Bronchial epithelial cell (primary cell): ENCODE data around the gene PATE4. TPM values are rescaled to one million over a fixed set of nuclear protein-coding genes. Genes with fewer than 3 reads are reported as not detected.
A peak's percentile ranks its signal among the peaks of the same experiment; 100 is the strongest.
"Not testable (repeated sequence)": the region's sequence is repeated elsewhere in the genome, so short reads cannot be mapped to it uniquely, and the experiment has no call there.

Experiments used
- DNase-seq: peaks from one replicate; pipeline ENCODE4 v3.0.0-alpha.2; 2010; ENCODE audit warnings: low read depth
- FAIRE-seq: peaks from 2 replicates; lab custom pipeline; 2011; peaks lifted over from hg19 to GRCh38; lab: Jason Lieb, UNC
- H3K27me3 ChIP-seq: 2 replicates; pipeline ENCODE4 v1.5.1; 2011; ENCODE audit warnings: low read length; ENCODE audit not compliant: control insufficient read depth, insufficient read depth
- H3K36me3 ChIP-seq: 2 replicates; pipeline ENCODE4 v1.5.1; 2011; ENCODE audit warnings: low read length; ENCODE audit not compliant: control insufficient read depth, insufficient read depth
- H3K4me3 ChIP-seq: 2 replicates; pipeline ENCODE4 v1.5.1; 2011; ENCODE audit warnings: mild to moderate bottlenecking, low read depth, low read length, control low read depth
- total RNA-seq: library from RNA; depleted of rRNA; stranded (reverse); fragments of >200 nt; gene quantifications from 2 replicates; pipeline ENCODE4 v1.2.1, GENCODE V29; 2014
- TF ChIP-seq, protein P1 (sequence below): IDR thresholded peaks from 2 replicates; pipeline ENCODE4 v1.5.1; 2011; ENCODE audit warnings: mild to moderate bottlenecking, moderate library complexity, low read length, control low read depth, inconsistent platforms; ENCODE audit not compliant: insufficient read depth, severe bottlenecking

PATE4 gene
- total RNA-seq, 1 donor from 2014 or later, result not detected

GRCh38 chr11:125802387-125802786, 30.7 kb upstream of the PATE4 start:
- H3K36me3 ChIP-seq, result no peaks in the 10 kb centered on the region
- TF ChIP-seq, protein P1, sequence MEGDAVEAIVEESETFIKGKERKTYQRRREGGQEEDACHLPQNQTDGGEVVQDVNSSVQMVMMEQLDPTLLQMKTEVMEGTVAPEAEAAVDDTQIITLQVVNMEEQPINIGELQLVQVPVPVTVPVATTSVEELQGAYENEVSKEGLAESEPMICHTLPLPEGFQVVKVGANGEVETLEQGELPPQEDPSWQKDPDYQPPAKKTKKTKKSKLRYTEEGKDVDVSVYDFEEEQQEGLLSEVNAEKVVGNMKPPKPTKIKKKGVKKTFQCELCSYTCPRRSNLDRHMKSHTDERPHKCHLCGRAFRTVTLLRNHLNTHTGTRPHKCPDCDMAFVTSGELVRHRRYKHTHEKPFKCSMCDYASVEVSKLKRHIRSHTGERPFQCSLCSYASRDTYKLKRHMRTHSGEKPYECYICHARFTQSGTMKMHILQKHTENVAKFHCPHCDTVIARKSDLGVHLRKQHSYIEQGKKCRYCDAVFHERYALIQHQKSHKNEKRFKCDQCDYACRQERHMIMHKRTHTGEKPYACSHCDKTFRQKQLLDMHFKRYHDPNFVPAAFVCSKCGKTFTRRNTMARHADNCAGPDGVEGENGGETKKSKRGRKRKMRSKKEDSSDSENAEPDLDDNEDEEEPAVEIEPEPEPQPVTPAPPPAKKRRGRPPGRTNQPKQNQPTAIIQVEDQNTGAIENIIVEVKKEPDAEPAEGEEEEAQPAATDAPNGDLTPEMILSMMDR, result no peak
- H3K27me3 ChIP-seq, result no peaks in the 10 kb centered on the region
- H3K4me3 ChIP-seq, result no peak overlapping the region
- DNase-seq, result no peak
- no peak for FAIRE-seq

GRCh38 chr11:125807909-125808308, 25.2 kb upstream of the PATE4 start:
- no peak for FAIRE-seq
- DNase-seq, result peak; percentile 21
- no peaks in the 10 kb centered on the region for H3K27me3 ChIP-seq
- H3K36me3 ChIP-seq, result no peaks in the 10 kb centered on the region
- TF ChIP-seq, protein P1, result no peak
- H3K4me3 ChIP-seq, result no peak overlapping the region

GRCh38 chr11:125835748-125836147, 2.6 kb downstream of the PATE4 start:
- no peak for DNase-seq
- Histone ChIP-seq H3K27me3 (no peaks in the 10 kb centered on the region), H3K4me3 (no peak overlapping the region), H3K36me3 (no peaks in the 10 kb centered on the region)
- TF ChIP-seq, protein P1, result no peak
- FAIRE-seq, result no peak

DNA sequence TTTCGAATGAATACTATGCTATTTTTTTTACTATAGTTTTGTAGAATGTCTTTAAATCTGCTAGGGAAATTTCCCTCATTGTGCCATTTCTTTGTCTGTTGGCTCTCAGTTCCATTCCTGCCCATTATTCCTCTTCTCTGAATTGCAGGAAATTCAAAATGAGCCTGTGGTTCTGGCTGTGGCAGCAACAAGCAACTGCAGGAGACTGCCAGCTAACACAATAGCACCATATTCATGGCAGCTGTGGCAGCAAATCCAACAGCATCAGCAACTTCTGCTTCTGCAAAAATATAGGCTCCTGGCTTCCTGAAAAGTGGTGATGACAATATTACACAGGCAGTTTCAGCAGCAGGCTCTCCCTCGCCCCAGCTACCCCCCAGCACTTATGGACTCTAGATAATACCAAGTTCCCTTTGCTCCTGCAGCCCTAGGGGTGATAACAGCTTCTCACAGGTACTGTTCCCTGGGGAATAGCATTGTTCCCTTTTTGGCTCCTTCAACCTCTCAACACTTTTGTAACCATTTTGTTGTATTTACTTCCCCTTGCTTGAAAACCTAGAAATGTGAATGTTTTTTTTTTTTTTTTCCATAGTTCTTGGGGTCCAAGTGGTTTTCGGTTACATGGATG, 9.3 kb downstream of the PATE4 start:
- no peaks in the 10 kb centered on the region for H3K36me3 ChIP-seq
- TF ChIP-seq, protein P1, result no peak
- DNase-seq, result no peak
- no peak for FAIRE-seq
- H3K27me3 ChIP-seq, result no peaks in the 10 kb centered on the region
- no peak overlapping the region for H3K4me3 ChIP-seq

DNA sequence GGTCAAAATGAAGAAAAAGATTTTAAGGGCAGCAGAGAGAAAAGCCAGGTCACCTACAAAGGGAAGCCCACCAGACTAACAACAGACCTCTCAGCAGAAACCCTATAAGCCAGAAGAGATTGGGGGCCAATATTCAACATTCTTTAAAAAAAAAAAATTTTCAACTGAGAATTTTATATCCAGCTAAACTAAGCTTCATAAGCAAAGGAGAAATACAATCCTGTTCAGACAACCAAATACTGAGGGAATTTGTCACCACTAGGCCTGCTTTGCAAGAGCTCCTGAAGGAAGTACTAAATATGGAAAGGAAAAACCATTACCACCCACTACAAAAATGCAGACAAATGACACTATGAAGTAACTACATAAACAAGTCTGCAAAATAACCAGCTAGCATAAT, 13.1 kb downstream of the PATE4 start:
- FAIRE-seq (no peak), DNase-seq (no peak)

DNA sequence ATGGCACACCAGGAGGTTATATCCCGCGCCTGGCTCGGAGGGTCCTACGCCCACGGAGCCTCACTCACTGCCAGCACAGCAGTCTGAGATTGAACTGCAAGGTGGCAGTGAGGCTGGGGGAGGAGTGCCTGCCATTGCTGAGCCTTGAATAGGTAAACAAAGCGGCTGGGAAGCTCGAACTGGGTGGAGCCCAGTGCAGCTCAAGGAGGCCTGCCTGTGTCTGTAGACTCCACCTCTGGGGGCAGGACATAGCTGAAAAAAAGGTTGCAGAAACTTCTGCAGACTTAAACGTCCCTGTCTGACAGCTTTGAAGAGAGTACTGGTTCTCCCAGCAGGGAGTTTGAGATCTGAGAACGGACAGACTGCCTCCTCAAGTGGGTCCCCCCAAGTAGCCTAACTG, 24.6 kb downstream of the PATE4 start:
- not testable (repeated sequence) for FAIRE-seq, H3K4me3 ChIP-seq, DNase-seq, H3K27me3 ChIP-seq, H3K36me3 ChIP-seq

More for the DNA sequence above, 13.1 kb downstream of the PATE4 start:
- TF ChIP-seq, protein P1, result no peak
- H3K27me3 ChIP-seq, result no peaks in the 10 kb centered on the region
- H3K4me3 ChIP-seq, result no peak overlapping the region
- no peaks in the 10 kb centered on the region for H3K36me3 ChIP-seq

GRCh38 chr11:125862786-125863185, 29.7 kb downstream of the PATE4 start:
- DNase-seq, H3K27me3 ChIP-seq, H3K4me3 ChIP-seq, FAIRE-seq, H3K36me3 ChIP-seq: not testable (repeated sequence)

- H3K36me3 ChIP-seq, result not testable (repeated sequence)
Measured at GRCh38 chr11:125865354-125865753, 32.2 kb downstream of the PATE4 start.

More at GRCh38 chr11:125865354-125865753, 32.2 kb downstream of the PATE4 start:
- not testable (repeated sequence) for FAIRE-seq, H3K4me3 ChIP-seq, DNase-seq, H3K27me3 ChIP-seq
